Neutrophil (primary cell): Measurements from ENCODE around the gene TXNDC15.

ENCODE experiments used
- H3K27ac ChIP-seq: fragments of 200-600 bp; sonication (generic); 2 replicates; pipeline ENCODE4 v1.5.1; 2016; ENCODE audit warnings: mild to moderate bottlenecking, moderate library complexity
- H3K27me3 ChIP-seq: fragments of 200-600 bp; sonication (generic); 2 replicates; pipeline ENCODE4 v1.6.0; 2016; ENCODE audit warnings: mild to moderate bottlenecking
- H3K36me3 ChIP-seq: fragments of 200-600 bp; sonication (generic); 2 replicates; pipeline ENCODE4 v1.5.1; 2017
- H3K4me1 ChIP-seq, 2 experiments: fragments of 200-600 bp in 1 of 2; sonication (generic) in 1 of 2; 1 replicate in 1 of 2; 2 replicates in 1 of 2; pipeline versions ENCODE4 v1.5.1 to v1.6.1; 2013 to 2016; ENCODE audit warnings: low read depth in 1 of 2, low read length in 1 of 2, mild to moderate bottlenecking in 1 of 2, moderate library complexity in 1 of 2; ENCODE audit not compliant: control insufficient read depth in 1 of 2, insufficient read depth in 1 of 2
- H3K4me3 ChIP-seq, 2 experiments: fragments of 200-600 bp in 1 of 2; sonication (generic) in 1 of 2; 1 replicate in 1 of 2; 2 replicates in 1 of 2; pipeline ENCODE4 v1.5.1; 2013 to 2016; ENCODE audit warnings: low read depth in 1 of 2, low read length in 1 of 2, mild to moderate bottlenecking in 1 of 2, moderate library complexity in 1 of 2
- H3K9me3 ChIP-seq: fragments of 200-600 bp; sonication (generic); 2 replicates; pipeline ENCODE4 v1.5.1; 2016
- CTCF ChIP-seq: fragments of 200-600 bp; sonication (generic); IDR thresholded peaks from 2 replicates; pipeline ENCODE4 v1.5.1; 2016; ENCODE audit warnings: antibody characterized with exemption

TXNDC15 gene

DNA sequence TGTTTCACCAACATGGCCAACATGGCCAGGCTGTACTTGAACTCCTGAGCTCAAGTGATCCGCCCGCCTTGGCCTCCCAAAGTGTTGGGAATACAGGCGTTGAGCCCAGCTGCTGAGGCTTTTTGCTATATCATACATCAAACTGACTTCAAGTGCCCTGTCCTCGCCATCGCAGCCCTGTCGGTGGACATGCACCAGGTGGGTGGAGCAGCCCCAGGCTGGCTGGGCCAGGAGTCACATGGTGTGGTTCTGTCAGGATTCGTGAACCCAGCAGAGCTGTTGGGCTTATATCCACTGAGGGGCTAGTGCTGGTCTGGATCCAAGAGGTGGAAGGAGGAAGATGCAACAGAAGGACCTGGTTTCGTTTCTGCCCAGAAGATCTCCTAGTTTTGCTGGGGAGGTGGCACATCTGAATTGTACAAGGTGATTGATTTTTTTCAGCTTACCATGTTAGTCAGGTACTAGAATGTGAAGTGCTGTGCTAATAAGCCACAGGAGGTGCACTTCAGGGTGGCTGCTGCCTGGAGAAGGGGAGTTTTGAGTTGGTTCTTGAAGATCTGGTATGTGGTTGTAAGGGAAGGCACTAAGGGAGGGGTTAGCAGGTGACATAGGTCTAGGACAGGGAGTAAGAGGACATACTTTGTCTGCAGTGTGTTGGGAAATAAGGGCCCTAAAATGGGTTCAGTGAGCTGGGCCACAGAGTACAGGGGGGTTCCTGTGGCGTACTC is 46.8 kb downstream of the TXNDC15 start:
- Histone ChIP-seq H3K27me3 (no peaks in the 10 kb centered on the region), H3K4me3 (no peak overlapping the region), H3K9me3 (no peaks in the 10 kb centered on the region), H3K4me1 (no peaks in the 10 kb centered on the region), H3K27ac (no peak overlapping the region), H3K36me3 (peaks cover 29% of the 10 kb centered on the region)
- no peak for TF ChIP-seq CTCF

DNA sequence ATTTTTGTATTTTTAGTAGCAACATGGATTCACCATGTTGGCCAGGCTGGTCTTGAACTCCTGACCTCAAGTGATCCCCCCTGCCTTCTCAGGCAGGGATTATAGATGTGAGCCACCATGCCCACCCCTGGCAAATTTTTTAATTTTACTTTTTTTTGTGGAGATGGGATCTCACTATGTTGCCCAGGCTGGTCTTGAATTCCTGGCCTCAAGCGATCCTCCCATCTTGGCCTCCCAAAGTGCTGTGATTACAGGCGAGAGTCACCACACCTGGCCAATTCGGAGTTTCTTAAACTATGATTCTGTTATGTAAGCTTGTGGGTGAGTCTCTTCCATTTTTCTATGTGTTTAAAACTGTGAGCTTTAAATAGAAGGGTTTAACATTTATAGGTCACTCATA is 58.3 kb downstream of the TXNDC15 start:
- no peak overlapping the region for H3K27ac ChIP-seq
- H3K4me3 ChIP-seq = no peak overlapping the region
- H3K27me3 ChIP-seq = no peaks in the 10 kb centered on the region
- no peak for TF ChIP-seq CTCF
- H3K36me3 ChIP-seq = peaks cover 49% of the 10 kb centered on the region
- H3K9me3 ChIP-seq = no peaks in the 10 kb centered on the region
- no peaks in the 10 kb centered on the region for H3K4me1 ChIP-seq

DNA sequence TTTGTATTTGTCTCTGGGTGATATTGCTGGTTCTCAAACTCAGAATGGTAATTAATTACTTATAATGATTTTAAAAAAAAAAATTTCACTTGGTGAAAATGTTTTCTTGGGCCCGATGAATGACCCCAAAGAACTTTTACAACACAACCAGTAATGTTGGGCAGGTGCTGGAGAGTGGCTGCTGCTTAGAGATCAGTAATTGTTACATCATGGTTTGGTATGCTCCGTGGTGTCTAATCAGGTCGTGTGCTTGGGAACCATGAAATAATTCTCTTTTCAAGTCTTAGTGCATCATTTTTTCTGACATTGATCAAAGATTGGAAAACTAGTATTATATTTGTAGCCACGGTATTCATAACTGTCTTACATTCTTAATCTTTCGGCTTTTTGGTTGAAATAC is 60.0 kb downstream of the TXNDC15 start:
- Histone ChIP-seq H3K4me1 (no peaks in the 10 kb centered on the region), H3K27me3 (no peaks in the 10 kb centered on the region), H3K36me3 (peaks cover 55% of the 10 kb centered on the region), H3K27ac (no peak overlapping the region), H3K4me3 (no peak overlapping the region), H3K9me3 (no peaks in the 10 kb centered on the region)
- TF ChIP-seq CTCF = no peak

DNA sequence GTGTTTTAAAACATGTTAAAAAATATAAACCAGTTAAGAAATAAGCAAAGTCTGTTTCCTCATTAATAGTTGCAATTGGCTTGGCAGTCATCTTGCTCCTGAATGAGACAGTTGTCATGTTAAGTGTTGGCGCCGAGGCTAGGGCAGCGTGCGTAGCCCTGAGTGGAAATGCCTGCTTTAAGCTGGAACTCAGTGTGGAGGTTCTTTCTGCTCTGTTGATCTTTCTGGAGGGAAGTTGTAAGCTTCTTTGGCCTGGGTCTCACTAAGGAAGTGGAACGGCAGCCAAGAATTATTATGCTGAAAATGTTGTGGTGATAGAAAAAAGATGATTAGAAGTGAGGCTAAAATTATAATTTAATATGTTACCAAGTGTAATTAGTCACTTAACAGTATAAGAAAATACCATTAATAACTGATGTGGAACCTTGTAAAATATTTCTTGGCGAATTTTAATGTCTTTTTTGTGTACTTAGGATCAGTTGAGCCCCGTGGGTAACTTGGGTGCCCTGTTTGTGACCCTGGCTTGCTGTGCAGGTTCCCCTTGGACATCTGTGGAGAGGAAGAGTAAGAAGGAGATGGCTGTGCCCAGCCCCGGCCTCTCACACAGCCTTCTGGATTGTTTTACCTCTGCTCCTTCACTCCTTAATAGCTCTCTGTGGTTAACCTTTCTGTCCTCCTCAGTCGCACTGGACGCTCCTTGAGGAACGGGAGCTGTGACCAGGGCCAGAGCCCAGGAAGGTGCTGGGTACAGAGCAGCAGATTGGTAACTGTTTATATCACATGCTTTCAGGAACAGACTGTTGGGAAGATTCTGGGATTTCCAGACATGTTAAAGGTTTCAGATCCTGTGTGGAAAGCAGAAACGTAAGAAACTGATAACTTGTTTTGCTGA is 61.8 kb downstream of the TXNDC15 start:
- H3K4me3 ChIP-seq = no peak overlapping the region
- TF ChIP-seq CTCF = no peak
- H3K9me3 ChIP-seq = no peaks in the 10 kb centered on the region
- H3K27ac ChIP-seq = no peak overlapping the region
- H3K4me1 ChIP-seq = no peaks in the 10 kb centered on the region
- no peaks in the 10 kb centered on the region for H3K27me3 ChIP-seq
- H3K36me3 ChIP-seq = peaks cover 44% of the 10 kb centered on the region

DNA sequence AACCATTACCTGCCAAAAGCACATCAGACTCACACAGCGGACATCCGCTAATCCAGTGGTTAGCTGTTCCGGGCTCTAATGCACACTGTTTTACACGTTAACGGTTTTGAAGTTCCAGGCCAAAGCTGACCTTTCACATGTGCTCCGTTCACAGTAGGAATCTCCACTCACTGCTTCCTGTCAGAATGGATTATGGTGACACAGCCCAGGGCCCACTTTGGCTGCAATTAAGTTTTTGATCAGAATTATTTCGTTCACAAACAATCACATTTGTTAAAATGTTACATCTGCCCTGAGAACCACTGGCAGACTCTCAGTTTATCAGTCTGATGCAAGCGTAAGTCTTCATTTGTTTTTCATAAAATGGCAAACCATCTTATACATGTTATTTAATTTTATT is 63.4 kb downstream of the TXNDC15 start:
- no peak for TF ChIP-seq CTCF
- Histone ChIP-seq H3K36me3 (peaks cover 31% of the 10 kb centered on the region), H3K4me1 (no peaks in the 10 kb centered on the region), H3K4me3 (no peak overlapping the region), H3K27me3 (no peaks in the 10 kb centered on the region), H3K9me3 (no peaks in the 10 kb centered on the region), H3K27ac (no peak overlapping the region)
